SKM-1 treated with dmso at 0.1 percent for 144 hours (cell line): Measurements from ENCODE around the gene C15orf62.

Source experiments
- DNase-seq: peaks from one replicate; lab custom pipeline; 2025; ENCODE audit not compliant: unreplicated experiment; lab: John Stamatoyannopoulos, UW

C15orf62 gene

DNA sequence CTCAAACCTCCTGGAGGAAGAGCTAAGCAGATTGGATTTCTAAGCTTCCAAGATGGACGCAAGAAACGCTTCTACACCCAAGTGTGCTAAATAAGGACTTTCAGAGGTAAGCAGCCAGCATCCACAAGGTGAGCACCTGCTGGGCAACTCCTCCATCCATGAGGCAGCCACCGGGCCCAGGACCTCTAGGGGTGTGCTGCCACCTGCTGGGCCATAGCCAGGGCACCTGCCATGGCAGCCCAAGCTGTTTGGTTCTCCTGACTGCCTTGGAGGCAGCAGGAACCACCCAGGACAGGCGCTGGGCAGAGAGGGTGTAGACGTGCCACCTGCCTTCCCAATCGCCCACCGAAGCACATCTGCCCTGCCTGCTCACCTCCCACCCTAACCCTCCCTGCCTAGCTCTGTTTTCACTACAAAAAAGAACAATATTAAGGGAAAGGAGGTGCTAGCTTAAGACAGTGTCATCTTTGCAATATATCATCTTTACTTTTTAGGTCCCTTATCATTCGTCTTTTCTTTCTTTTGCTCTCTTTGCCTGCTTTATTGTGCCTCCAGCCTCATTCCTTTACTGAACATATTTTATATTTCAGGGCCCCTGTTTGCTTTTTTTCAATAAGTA is 12.9 kb downstream of the C15orf62 start:
- peak; percentile 32 for DNase-seq

DNA sequence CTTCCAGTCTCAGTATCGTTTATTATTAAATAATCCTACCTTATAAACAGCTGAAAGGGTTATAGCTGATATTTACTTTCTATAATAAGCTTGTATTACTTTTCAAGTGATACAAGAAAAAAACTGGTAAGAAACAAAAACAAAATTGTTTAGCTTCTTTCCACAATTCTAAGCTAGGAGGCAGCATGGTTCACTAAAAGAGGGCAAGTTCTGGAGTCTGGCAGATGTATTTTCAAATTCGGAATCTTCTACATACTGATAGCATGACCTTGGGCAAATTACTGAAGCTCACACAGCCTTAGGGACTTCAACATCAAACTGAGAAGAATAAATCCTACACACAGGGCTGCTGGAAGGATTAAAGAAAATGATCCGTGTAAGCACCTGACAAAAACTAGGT is 15.4 kb downstream of the C15orf62 start:
- no peak for DNase-seq

DNA sequence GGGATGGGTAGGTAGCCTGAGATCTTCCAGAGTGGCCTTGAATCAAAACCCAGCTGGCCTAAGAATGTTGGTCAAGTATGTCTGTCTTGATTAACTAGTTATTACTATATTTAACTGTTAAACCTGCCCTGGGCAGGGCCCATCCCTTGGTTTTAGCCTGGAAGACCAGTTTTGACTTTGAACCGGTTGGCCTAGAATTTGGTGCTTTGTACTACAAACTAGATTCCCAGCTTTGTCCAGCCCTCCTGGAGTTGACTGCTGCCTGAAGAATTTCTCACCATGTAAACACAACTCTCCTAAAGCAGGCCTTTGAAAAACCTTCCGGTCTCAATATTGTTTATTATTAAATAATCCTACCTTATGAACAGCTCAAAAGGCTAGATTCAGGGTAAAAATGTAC is 16.0 kb downstream of the C15orf62 start:
- no peak for DNase-seq

DNA sequence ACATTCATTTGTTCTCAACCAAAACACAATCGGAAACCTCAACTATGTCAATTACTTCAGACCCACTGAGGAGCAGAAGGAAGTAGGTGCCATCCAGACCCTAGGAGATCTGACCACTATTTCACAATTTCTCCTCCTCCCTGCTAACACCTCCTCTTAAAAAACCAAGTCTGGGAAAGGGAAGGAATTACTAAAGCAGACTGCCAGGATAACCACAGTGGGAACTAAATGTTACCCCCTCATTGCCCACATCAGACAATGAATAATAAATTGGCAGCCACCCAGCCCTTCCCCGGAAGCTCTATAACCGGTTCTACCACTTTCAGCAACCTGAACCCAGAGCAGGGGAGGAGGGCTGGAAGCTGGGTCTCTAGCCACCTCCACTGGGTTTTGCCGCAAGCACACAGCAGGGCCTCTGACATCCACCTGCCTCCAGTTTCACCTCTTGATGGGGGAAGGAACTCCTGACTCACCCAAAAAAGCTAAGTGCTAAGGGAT is 17.6 kb downstream of the C15orf62 start:
- DNase-seq, result peak; percentile 55

DNA sequence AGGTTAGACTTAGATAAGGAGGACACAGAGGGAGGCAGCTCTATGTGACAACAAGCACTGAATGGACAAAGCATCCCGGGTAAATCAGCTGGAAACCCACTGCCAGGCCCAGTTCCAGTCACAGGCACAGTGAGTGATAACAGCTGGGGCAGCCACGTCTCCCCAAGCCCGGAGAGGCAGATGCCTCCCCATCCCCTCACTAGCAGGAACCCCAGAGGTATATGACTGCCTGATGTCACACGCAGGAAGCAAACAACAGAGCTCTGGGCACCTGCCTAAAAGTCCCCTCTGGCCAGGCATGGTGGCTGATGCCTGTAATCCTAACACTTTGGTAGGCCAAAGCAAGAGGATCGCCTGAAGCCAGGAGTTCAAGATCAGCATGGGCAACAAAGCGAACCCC is 18.2 kb downstream of the C15orf62 start:
- DNase-seq, result no peak

DNA sequence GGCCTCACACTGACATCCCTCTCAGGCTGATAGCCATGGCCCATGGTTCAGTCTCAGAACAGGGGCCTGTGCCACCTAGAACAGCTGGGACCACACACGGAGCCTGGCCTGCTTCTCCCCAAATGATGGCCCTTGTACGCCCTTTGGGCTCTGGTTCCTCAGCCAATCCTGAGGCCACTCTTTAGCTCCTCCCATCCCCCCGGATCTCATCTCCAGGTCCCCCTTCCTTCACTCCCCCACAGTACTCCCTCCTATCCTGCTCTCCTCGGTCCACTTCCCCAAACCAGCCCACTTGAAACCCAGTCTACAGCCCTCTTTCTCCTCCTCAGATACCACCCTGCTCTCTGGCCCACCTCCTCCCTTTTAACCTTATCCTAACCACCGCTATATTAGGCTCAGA is 19.3 kb downstream of the C15orf62 start:
- no peak for DNase-seq

DNA sequence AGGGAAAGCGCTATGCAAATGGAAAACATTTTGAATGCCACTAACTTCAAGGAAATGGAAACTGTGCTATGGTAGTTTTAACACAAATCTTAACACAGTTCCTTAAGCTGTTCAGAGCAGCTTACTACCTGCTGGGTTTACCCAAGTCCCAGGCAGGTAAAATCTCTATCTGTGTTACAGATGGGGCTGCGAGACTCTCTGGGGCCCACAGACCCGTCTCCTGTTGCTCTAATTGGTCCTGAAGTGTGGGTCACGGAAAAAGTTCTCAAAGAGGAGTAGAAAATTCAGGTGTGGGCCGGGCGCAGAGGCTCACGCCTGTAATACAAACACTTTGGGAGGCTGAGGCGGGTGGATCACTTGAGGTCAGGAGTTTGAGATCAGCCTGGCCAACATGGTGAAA is 20.2 kb downstream of the C15orf62 start:
- DNase-seq, result no peak

DNA sequence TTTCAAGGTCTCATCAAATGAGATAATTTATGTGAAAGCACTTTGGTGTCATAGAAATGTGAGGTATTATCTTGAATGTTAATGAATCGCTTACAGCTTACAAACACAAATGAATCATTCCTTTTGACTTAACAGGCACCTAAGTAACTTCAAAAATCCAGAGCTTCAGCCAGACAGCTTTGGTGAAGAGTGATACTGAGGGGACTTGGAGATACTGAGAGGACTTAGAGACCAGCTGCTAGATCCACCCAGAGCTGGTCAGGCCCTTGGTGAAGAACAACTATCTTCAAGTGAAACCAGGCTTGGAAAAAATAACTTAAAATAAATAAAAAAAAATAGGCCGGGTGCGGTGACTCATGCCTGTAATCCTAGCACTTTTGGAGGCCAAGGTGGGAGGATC is 20.9 kb downstream of the C15orf62 start:
- DNase-seq, result no peak

DNA sequence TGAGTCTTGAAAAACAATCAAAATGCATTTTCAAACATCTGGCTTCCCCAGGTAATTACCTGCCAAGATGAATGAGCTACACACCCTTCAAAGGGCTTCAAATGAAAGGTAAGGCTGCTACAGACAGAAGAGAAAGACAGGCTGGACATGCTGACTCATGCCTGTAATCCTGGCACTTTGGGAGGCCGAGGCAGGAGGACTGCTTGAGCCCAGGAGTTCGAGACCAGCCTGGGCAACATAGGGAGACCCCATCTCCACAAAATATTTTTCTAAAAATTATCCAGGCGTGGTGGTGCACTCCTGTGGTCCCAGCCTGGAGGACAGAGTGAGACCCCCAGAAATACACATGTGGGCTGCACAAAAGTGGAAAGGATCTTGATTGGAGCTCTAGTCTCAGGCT is 22.6 kb downstream of the C15orf62 start:
- no peak for DNase-seq

DNA sequence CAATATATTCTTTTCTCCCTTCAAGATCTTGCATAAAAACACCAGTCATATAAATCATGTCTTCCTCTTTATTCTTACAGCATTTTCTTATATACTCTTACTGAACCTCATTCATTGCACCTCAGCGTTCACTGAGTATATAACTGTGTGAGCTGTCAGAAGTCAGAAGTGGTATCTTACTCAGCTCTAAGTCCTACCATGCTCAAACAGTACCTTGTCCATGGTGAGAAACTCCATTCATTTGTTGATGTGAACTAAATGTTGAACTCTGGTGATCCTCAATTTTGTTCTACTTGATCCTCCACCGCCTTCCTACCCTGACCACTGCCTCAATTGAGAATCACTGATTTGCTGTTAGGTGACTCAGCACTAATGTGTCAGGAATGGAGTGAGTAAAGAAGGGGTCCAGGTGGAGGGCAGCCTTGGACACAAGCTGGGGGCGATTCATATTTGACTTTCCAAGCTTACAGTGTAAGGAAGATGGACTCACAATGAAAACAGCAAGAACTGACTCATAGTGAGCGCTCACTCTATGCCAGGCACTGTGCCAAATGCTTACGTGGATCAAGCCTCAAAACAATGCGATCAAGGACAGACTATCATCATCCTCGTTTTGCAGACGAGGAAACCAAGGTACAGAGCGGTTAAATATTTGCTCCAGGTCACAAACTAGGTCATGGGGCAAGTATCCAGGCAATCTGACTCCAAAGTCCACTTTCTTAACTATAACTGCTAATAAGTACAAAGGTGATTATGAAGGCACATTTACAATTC is 23.6 kb downstream of the C15orf62 start:
- DNase-seq, result no peak

DNA sequence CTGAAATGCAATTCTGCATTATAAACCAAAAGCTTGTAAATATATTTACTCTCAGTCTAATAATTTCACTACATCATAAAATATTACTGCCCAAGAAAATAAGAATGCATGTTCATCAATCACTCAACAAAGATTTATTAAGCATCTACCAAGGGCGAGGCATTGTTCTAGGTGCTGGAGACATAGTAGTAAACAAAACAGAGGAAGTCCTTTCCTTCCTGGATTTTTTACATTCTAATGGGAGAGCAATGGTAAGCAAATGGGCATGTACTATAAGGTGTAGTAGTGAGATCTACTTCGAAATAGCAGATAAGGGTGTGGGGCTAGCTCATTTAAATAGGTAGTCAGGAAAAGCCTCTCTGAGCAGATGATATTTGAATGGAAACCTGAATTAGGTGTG is 26.3 kb downstream of the C15orf62 start:
- DNase-seq, result no peak

DNA sequence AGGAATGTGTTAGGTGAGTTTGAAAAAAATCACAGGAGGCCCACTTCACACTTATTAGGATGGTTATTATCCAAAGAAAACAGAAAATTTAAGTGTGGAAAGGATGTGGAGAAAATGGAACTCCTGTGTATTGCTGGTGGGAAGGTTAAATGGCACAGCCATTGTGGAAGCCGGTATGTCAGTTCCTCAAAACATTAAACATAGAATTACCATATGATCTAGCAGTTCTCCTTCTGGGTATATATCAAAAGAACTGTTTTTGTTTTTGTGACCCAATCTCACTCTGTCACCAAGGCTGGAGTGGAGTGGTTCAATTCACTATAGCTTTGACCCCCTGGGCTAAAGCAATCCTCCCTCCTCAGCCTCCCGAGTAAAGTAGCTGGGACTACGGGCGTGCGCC is 26.7 kb downstream of the C15orf62 start:
- no peak for DNase-seq

DNA sequence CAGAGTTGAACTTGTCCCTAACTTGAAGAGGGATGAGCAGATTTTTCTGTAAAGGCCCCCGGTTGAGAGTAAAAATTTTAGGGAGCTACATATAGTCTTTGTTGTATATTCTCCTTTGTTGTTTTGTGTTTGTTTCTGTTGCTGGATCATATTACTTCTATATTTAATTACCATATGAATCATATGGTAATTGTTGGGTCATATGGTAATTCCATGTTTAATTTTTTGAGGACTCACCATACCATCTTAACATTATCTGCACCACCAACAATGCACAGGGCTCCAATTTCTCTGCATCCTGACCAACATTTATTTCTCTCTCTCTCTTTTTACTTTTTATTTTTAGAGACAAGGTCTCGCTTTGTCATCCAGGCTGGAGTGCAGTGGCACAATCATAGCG is 29.7 kb downstream of the C15orf62 start:
- no peak for DNase-seq

DNA sequence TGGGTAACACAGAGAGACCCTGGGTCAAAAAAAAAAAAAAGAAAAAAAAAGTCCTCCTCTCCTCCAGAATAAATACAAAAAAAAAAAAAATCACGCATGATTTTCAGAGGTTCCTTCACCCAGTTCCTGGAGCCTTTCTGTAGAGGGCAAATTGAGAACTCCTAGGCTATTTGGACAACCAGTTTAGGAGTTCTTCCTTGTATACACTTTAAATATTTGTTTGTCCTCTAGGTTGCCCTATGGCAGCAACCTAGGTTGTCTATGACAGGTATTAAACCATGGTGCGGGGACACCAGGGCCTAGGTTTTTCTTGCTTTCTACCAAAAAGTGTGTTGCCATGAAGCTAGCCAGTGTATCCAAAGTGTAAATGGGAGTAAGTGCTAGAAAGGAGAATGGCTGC is 33.3 kb downstream of the C15orf62 start:
- no peak for DNase-seq

DNA sequence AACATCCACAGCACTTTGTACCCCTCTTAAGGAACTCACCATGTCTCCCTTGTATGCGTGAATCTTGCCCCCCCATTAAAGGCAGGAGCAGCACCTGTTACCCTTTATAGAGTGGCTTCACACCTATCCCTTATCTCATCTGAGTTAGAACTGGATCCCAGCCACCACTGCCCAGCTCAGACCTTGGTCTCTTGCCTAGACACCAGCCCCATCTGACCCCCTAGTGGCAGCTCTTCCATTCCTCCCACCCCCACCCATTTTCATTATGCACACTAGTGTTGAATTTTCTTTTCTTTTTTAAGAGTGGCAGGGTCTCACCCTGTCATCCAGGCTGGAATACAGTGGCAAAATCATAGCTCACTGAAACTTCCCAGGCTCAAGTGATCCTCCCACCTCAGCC is 33.9 kb downstream of the C15orf62 start:
- no peak for DNase-seq

DNA sequence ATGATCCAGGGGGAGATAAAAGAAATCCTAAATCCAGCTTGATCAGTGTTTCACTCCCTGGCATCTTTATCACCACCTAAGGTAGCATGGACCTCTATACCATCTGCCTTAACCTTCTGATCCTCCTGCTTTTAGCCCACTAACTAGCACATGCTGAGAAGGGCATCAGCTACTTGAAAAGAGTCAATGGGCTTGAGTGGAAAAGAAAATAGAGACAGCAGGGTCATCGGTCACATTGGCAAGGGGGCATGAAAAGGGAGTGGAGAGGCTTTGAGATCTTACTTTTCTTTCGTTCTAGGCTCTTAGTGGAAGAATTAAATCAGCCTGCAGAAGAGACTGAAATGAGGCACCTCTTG is 36.9 kb downstream of the C15orf62 start:
- DNase-seq, result no peak

DNA sequence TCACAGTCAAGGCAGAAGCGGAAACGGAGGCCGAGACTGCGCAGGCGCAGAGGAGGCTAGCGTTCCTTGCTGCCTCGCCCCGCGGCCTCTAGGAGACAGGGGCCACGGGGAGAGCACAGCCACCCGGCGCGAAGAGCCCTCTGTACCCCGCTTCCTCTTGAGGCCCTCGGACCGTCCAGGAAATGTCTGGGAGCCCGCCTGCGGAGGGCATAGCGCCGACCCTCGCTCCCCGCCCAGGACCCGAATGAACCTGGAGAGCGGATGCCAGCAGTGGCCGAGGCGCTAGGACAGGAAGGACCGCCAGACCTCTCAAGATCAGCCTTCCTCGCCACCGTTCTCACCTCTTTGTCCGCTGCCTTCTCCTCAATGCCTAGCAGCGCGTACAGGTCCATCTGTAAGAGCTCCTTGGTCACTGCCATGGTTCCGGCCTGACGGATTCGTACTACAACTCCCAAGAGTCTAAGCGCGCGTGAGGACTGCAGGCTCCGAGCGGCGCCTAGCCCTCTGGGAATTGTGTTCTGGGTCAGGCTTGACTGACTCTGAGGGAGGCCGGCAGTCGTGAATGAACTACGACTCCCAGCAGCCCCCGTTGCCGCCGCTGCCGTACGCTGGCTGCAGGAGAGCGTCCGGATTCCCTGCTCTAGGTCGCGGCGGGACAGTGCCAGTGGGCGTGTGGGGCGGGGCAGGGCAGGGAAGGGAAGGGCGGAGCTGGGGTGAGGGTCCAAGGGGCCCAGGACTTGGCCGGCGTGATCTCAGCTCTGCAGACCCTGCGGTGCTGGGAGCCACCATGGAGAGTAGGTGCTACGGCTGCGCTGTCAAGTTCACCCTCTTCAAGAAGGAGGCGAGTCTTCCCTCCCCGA is 37.5 kb downstream of the C15orf62 start, which contains the start of the genes DNAJC17 and ZFYVE19:
DNAJC17 (minus strand) TSS at position 446 of the 860 bp plus-strand sequence; CDS start at position 419, 27 bp downstream.
ZFYVE19 (plus strand) TSS at position 62 of the 860 bp plus-strand sequence; CDS start at position 563, 501 bp downstream.
- DNase-seq, result peak; percentile 98

DNA sequence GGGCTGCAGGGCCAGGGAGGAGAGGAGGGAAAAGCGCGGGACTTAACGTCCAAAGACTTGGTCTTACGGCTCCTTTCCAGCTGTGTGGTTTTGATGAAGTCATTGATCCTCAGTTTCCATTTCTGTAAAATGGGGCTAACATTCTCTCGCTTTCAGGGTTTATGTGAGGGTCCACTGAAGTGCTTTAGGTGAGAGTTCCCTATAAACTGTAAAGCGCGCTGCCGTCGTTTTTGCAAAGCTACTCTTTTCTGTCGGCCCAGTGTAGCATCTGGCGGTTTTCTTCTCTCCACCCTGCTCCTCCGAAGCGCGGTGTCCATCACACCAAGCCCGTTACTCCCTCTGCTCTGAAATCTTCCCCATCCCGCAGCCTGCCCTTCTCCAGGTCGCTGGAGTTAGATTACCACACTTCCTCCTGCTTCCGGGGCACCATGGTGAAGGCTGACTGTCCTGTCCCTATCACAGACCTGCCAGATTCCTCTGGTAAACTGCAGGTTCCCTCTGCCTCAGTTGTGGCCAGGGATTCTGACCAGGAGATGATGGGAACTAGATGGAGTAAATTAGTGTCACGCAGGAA is 38.2 kb downstream of the C15orf62 start:
- no peak for DNase-seq

DNA sequence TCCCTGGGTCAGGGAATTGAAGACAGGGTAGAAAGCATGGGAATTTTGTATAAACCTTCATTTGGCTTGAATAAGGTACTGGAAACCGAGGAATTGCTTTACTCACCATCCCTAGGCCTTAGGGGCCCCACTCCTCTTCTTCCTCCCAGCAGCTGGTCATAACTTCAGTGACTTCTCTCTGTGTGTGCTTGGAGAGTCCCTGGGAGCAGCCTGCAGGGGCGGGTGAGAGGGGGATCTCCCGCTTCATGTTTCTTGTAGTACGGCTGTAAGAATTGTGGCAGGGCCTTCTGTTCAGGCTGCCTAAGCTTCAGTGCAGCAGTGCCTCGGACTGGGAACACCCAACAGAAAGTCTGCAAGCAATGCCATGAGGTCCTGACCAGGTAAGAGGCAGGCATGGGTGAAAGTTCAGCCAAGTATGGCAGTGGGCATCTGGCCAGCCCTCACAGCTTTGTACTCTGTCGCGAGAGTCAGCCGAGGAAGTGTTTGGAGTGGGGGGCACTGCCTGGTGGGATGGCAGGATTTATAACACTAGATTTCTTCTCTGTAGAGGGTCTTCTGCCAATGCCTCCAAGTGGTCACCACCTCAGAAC is 39.2 kb downstream of the C15orf62 start:
- DNase-seq, result no peak

DNA sequence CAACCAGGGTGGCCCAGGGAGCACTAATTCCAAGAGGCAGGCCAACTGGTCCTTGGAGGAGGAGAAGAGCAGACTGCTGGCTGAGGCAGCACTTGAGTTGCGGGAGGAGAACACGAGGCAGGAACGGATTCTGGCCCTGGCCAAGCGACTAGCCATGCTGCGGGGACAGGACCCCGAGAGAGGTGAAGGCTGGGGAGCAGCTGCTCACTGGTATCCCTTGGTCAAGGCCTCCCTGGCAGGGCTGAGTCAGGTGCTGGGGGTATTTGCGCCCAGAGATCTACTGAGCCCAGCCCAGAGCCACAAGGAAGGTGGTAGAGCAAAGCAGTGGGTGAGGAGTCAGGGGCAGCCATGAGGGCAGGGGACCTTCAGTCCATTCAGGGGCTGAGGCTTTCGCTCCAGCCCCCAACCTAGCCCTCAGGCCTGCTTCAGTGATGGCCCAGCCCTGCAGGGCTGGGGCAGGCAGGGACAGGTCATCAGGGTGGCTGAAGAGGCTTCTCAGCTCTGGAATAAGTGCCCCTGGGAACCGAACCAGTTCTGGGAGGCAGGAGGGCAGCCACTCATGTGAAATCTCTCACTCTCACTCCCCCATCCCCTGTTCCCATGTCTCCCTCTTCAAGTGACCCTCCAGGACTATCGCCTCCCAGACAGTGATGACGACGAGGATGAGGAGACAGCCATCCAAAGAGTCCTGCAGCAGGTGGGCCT is 43.1 kb downstream of the C15orf62 start:
- DNase-seq, result no peak
